H1 (cell line): ENCODE measurements around the gene TWIST2. TPM values are rescaled to one million over a fixed set of nuclear protein-coding genes. Genes with fewer than 3 reads are reported as not detected.

Experiments
- CHD1 ChIP-seq: IDR thresholded peaks from 2 replicates; pipeline ENCODE4 v1.6.1; 2012; ENCODE audit warnings: low read depth, low read length, improper control_type of control experiment
- CTBP2 ChIP-seq: IDR thresholded peaks from 2 replicates; pipeline ENCODE4 v1.7.0; 2011; ENCODE audit warnings: borderline replicate concordance, mild to moderate bottlenecking, moderate library complexity, mixed read lengths, low read length; ENCODE audit not compliant: insufficient read depth, insufficient read length
- NRF1 ChIP-seq: IDR thresholded peaks from 2 replicates; pipeline ENCODE4 v1.6.1; 2011; ENCODE audit warnings: mild to moderate bottlenecking, low read depth, low read length, improper control_type of control experiment
- SIN3A ChIP-seq, 2 experiments: IDR thresholded peaks in 1 of 2; conservative IDR thresholded peaks in 1 of 2; 2 replicates each; pipeline ENCODE4 v1.6.1; 2011 to 2012; ENCODE audit warnings: low read length in 2 of 2, improper control_type of control experiment in 1 of 2, low read depth in 1 of 2, mild to moderate bottlenecking in 1 of 2
- SIRT6 ChIP-seq: IDR thresholded peaks from one replicate; pipeline ENCODE4 v1.7.1; 2012; ENCODE audit warnings: low read length, inconsistent platforms
- SRF ChIP-seq: IDR thresholded peaks from 2 replicates; pipeline ENCODE4 v1.6.1; 2011; ENCODE audit warnings: mild to moderate bottlenecking, low read depth, low read length, moderate library complexity
- polyA plus RNA-seq, 7 experiments: library from polyadenylated mRNA; depleted of rRNA in 3 of 7; stranded (reverse) in 5 of 7; unstranded in 2 of 7; fragments of >200 nt in 5 of 7; fragments of 200-250 nt in 2 of 7; gene quantifications; 1 replicate in 5 of 7; 2 replicates in 1 of 7; 4 replicates in 1 of 7; pipeline versions ENCODE4 v1.2.1 to v1.2.3, GENCODE V29; 2011 to 2013; ENCODE audit warnings: missing spikeins in 2 of 7, mixed read lengths in 2 of 7
- total RNA-seq: library from RNA; stranded (reverse); fragmentation: NEBNext Ultra II Directional; extraction: Animal tissue kit (Norgen Biotek cat#: 25700); gene quantifications from 2 replicates; pipeline ENCODE4 v1.2.1, GENCODE V29; 2021
- TF ChIP-seq, protein P1 (sequence below): fragments of 300-600 bp; sonication (generic); IDR thresholded peaks from 2 replicates; pipeline ENCODE4 v1.7.1; 2012; ENCODE audit warnings: low read length, moderate library complexity, mild to moderate bottlenecking, inconsistent platforms; ENCODE audit not compliant: insufficient replicate concordance
- TF ChIP-seq, protein P2 (sequence below): IDR thresholded peaks from 2 replicates; pipeline ENCODE4 v1.6.1; 2011; ENCODE audit warnings: low read depth, mild to moderate bottlenecking, low read length; ENCODE audit not compliant: insufficient read depth
- TF ChIP-seq, protein P3 (sequence below): IDR thresholded peaks from 2 replicates; pipeline ENCODE4 v1.6.1; 2012; ENCODE audit warnings: low read length, inconsistent platforms

Gene TWIST2
- total and polyA plus RNA-seq, 2 of the 8 experiments (the other 6 are each of a cell fraction or from before 2014, with no cell fraction given): 2.6 to 4.3 TPM

DNA sequence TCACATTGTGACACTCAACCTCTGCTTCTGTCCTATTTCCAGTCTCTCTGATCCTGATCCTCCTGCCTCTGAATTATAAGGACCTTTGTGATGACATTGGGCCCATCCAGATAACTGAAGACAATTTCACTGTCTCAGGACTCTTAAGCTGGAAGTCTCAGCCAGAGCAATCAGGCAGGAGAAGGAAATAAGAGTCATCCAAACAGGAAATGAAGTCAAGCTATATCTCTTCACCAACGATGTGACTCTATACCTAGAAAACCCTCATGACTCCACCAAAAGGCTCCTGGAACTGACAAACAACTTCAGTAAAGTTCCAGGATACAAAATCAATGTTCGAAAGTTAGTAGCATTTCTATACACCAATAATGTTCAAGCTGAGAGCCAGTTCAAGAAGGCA is 29.3 kb upstream of the TWIST2 start (continued):
- TF ChIP-seq, protein P1, sequence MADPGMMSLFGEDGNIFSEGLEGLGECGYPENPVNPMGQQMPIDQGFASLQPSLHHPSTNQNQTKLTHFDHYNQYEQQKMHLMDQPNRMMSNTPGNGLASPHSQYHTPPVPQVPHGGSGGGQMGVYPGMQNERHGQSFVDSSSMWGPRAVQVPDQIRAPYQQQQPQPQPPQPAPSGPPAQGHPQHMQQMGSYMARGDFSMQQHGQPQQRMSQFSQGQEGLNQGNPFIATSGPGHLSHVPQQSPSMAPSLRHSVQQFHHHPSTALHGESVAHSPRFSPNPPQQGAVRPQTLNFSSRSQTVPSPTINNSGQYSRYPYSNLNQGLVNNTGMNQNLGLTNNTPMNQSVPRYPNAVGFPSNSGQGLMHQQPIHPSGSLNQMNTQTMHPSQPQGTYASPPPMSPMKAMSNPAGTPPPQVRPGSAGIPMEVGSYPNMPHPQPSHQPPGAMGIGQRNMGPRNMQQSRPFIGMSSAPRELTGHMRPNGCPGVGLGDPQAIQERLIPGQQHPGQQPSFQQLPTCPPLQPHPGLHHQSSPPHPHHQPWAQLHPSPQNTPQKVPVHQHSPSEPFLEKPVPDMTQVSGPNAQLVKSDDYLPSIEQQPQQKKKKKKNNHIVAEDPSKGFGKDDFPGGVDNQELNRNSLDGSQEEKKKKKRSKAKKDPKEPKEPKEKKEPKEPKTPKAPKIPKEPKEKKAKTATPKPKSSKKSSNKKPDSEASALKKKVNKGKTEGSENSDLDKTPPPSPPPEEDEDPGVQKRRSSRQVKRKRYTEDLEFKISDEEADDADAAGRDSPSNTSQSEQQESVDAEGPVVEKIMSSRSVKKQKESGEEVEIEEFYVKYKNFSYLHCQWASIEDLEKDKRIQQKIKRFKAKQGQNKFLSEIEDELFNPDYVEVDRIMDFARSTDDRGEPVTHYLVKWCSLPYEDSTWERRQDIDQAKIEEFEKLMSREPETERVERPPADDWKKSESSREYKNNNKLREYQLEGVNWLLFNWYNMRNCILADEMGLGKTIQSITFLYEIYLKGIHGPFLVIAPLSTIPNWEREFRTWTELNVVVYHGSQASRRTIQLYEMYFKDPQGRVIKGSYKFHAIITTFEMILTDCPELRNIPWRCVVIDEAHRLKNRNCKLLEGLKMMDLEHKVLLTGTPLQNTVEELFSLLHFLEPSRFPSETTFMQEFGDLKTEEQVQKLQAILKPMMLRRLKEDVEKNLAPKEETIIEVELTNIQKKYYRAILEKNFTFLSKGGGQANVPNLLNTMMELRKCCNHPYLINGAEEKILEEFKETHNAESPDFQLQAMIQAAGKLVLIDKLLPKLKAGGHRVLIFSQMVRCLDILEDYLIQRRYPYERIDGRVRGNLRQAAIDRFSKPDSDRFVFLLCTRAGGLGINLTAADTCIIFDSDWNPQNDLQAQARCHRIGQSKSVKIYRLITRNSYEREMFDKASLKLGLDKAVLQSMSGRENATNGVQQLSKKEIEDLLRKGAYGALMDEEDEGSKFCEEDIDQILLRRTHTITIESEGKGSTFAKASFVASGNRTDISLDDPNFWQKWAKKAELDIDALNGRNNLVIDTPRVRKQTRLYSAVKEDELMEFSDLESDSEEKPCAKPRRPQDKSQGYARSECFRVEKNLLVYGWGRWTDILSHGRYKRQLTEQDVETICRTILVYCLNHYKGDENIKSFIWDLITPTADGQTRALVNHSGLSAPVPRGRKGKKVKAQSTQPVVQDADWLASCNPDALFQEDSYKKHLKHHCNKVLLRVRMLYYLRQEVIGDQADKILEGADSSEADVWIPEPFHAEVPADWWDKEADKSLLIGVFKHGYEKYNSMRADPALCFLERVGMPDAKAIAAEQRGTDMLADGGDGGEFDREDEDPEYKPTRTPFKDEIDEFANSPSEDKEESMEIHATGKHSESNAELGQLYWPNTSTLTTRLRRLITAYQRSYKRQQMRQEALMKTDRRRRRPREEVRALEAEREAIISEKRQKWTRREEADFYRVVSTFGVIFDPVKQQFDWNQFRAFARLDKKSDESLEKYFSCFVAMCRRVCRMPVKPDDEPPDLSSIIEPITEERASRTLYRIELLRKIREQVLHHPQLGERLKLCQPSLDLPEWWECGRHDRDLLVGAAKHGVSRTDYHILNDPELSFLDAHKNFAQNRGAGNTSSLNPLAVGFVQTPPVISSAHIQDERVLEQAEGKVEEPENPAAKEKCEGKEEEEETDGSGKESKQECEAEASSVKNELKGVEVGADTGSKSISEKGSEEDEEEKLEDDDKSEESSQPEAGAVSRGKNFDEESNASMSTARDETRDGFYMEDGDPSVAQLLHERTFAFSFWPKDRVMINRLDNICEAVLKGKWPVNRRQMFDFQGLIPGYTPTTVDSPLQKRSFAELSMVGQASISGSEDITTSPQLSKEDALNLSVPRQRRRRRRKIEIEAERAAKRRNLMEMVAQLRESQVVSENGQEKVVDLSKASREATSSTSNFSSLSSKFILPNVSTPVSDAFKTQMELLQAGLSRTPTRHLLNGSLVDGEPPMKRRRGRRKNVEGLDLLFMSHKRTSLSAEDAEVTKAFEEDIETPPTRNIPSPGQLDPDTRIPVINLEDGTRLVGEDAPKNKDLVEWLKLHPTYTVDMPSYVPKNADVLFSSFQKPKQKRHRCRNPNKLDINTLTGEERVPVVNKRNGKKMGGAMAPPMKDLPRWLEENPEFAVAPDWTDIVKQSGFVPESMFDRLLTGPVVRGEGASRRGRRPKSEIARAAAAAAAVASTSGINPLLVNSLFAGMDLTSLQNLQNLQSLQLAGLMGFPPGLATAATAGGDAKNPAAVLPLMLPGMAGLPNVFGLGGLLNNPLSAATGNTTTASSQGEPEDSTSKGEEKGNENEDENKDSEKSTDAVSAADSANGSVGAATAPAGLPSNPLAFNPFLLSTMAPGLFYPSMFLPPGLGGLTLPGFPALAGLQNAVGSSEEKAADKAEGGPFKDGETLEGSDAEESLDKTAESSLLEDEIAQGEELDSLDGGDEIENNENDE: no peak
- TF ChIP-seq, protein P2, sequence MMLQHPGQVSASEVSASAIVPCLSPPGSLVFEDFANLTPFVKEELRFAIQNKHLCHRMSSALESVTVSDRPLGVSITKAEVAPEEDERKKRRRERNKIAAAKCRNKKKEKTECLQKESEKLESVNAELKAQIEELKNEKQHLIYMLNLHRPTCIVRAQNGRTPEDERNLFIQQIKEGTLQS: no peak
- no peak for TF ChIP-seq SIRT6
- TF ChIP-seq, protein P3, sequence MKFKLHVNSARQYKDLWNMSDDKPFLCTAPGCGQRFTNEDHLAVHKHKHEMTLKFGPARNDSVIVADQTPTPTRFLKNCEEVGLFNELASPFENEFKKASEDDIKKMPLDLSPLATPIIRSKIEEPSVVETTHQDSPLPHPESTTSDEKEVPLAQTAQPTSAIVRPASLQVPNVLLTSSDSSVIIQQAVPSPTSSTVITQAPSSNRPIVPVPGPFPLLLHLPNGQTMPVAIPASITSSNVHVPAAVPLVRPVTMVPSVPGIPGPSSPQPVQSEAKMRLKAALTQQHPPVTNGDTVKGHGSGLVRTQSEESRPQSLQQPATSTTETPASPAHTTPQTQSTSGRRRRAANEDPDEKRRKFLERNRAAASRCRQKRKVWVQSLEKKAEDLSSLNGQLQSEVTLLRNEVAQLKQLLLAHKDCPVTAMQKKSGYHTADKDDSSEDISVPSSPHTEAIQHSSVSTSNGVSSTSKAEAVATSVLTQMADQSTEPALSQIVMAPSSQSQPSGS: no peak
- no peak for TF ChIP-seq CHD1
- no peak for TF ChIP-seq SRF
- no peak for TF ChIP-seq CTBP2
- TF ChIP-seq SIN3A (conservative IDR thresholded peaks at IDR 0.05 in 1 of 2, IDR thresholded peaks at IDR 0.05 in 1 of 2; ENCODE audit: low read depth in 1 of 2, low read length in 2 of 2): no peak
- no peak for TF ChIP-seq NRF1
